BLaER1 (cell line): Measurements from ENCODE around the gene RPTOR.
A peak's percentile ranks its signal among the peaks of the same experiment; 100 is the strongest.

ENCODE experiments used
- H3K27ac ChIP-seq: shearing (Covaris generic); formaldehyde crosslinking; 2 replicates; pipeline ENCODE4 v1.8.1; 2022
- H3K27me3 ChIP-seq: shearing (Covaris generic); formaldehyde crosslinking; 2 replicates; pipeline ENCODE4 v1.8.1; 2022
- H3K36me3 ChIP-seq: shearing (Covaris generic); formaldehyde crosslinking; 2 replicates; pipeline ENCODE4 v1.8.1; 2022
- H3K4me1 ChIP-seq: shearing (Covaris generic); formaldehyde crosslinking; 2 replicates; pipeline ENCODE4 v1.8.1; 2022
- H3K4me2 ChIP-seq: shearing (Covaris generic); formaldehyde crosslinking; 2 replicates; pipeline ENCODE4 v1.8.1; 2022
- H3K4me3 ChIP-seq: shearing (Covaris generic); formaldehyde crosslinking; 2 replicates; pipeline ENCODE4 v1.8.1; 2022
- H3K9ac ChIP-seq: shearing (Covaris generic); formaldehyde crosslinking; 2 replicates; pipeline ENCODE4 v1.8.1; 2022
- H3K9me3 ChIP-seq: shearing (Covaris generic); formaldehyde crosslinking; 2 replicates; pipeline ENCODE4 v1.8.1; 2022
- H4K20me1 ChIP-seq: shearing (Covaris generic); formaldehyde crosslinking; 2 replicates; pipeline ENCODE4 v1.8.1; 2022
- Cebpa-rat ChIP-seq: shearing (Covaris generic); IDR thresholded peaks from 2 replicates; pipeline ENCODE4 v1.8.1; 2022

Gene RPTOR

DNA sequence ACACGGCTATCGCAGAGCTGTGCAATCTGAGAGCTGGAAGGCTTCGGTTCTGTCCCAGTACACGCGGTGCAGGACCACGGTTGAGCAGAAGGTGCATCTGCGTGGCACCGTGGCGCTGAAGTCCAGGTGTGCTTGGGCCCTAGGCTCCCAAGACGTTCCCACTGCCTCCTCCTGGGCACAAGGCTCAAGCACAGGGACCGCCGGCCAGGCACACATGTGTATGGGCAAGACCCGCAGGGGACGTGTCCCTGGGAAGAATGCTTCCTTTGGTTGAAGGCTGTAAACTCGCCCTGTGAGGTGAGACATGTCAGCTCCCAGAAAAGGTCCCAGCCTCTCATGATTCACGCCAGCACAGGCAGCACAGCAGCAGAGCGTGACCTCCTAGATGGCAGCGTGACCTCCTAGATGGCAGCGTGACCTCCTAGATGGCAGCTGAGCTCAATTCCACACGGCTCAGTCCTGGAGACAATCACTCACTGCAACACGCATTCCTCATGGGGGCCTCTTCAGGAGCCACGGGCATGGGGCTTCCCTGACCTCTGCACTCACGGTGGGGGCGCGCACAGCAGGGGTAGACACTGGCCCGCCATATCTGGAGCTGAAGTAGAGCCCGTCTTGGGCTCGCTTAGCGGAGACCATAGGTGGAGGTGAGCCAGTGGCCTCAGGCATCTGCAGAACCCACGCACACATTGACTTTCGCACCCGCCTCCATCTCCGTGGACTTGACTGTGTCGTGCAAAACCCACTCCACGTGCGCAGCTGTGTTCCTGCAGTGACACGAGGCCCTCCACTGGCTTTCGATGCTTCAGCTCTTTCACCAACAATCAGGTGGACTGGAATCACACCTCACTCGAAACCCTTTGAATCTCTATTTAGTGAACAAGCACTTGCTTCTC is 362.0 kb downstream of the RPTOR start:
- H3K4me3 ChIP-seq = no peak overlapping the region
- peaks cover 100% of the 10 kb centered on the region for H3K4me1 ChIP-seq
- no peak overlapping the region for H3K27ac ChIP-seq
- H3K9me3 ChIP-seq = no peaks in the 10 kb centered on the region
- TF ChIP-seq Cebpa-rat = no peak
- no peak overlapping the region for H3K9ac ChIP-seq
- H3K36me3 ChIP-seq = peaks cover 63% of the 10 kb centered on the region
- peaks cover 98% of the 10 kb centered on the region for H4K20me1 ChIP-seq
- H3K27me3 ChIP-seq = peaks cover 49% of the 10 kb centered on the region
- H3K4me2 ChIP-seq = peak overlapping the region; percentile 57

DNA sequence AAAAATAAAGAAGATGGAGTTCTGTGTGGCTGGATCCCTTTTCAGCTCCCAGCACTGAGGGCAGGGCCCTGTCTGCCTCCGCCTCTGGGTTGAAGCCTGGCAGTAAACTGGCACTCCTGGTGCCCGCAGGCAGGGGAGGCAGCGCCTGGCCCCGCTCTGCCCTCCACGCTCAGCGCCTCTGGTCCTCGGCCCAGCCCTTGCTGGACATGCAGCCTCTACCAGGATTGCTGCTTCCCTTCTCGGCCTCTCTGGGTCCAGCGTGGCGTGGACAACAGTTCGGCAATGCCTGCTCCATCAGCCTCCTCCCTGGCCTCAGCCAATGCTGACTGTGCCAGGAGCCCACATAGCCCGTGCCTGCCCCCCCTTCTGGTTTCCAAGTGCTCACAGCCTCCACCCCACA is 362.6 kb downstream of the RPTOR start:
- Histone ChIP-seq H3K4me1 (peaks cover 100% of the 10 kb centered on the region), H4K20me1 (peaks cover 98% of the 10 kb centered on the region), H3K9me3 (no peaks in the 10 kb centered on the region), H3K4me2 (peak overlapping the region; percentile 57), H3K27ac (no peak overlapping the region), H3K36me3 (peaks cover 57% of the 10 kb centered on the region), H3K9ac (no peak overlapping the region), H3K4me3 (no peak overlapping the region), H3K27me3 (peaks cover 45% of the 10 kb centered on the region)
- TF ChIP-seq Cebpa-rat = no peak

- H3K9ac ChIP-seq = no peak overlapping the region
- H3K4me2 ChIP-seq = peak overlapping the region; percentile 57
- H3K4me3 ChIP-seq = no peak overlapping the region
- peaks cover 2% of the 10 kb centered on the region; the same call in 1 of the 2 replicates for H3K9me3 ChIP-seq
- H3K36me3 ChIP-seq = peaks cover 48% of the 10 kb centered on the region
- peaks cover 36% of the 10 kb centered on the region for H3K27me3 ChIP-seq
- no peak overlapping the region for H3K27ac ChIP-seq
- peaks cover 100% of the 10 kb centered on the region for H3K4me1 ChIP-seq
- H4K20me1 ChIP-seq = peaks cover 97% of the 10 kb centered on the region
- TF ChIP-seq Cebpa-rat = no peak
Measured at GRCh38 chr17:80908211-80908610, 363.6 kb downstream of the RPTOR start.

DNA sequence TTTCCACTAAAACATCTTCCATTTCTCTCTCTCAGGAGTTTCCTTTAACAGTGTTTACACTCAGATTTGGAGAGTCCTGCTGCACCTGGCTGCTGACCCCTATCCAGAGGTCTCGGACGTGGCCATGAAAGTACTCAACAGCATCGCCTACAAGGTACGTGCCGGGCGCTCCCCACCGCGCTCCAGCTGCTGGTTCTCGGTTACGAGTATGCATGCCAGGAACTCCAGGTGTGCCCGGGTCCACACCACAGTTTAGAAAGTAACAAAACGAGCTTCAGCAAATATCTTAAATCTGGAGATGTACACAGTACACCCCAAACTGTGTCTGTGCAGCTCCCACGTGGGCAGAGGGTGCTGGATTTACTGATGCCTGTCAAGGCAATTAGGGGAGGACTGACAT is 364.1 kb downstream of the RPTOR start:
- no peak for TF ChIP-seq Cebpa-rat
- H3K27ac ChIP-seq = no peak overlapping the region
- H3K36me3 ChIP-seq = peaks cover 49% of the 10 kb centered on the region

DNA sequence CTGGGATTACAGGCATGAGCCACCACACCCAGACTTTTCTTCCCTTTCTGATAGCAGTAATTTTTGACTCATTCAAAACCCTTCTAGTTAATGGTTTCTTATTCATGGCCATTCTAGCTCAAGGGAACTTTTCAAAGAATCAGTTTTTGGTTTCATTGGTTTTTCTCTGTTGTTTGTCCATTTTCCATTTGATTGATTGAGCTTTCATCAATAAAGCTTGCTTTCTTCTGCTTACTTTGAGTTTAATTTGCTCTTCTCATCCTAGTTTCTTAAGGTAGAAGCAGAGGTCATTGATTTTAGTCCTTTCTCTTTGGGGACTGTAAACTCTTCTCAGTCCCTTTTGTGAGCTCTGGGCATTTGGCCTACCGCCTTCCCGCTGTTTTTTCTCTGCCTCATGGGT is 365.0 kb downstream of the RPTOR start:
- H3K4me1 ChIP-seq = peaks cover 100% of the 10 kb centered on the region
- H3K4me3 ChIP-seq = no peak overlapping the region
- H3K27ac ChIP-seq = no peak overlapping the region
- no peak overlapping the region for H3K9ac ChIP-seq
- peaks cover 16% of the 10 kb centered on the region for H3K9me3 ChIP-seq
- H3K4me2 ChIP-seq = peak overlapping the region; percentile 74
- H4K20me1 ChIP-seq = peaks cover 83% of the 10 kb centered on the region
- peaks cover 58% of the 10 kb centered on the region for H3K36me3 ChIP-seq
- H3K27me3 ChIP-seq = peaks cover 22% of the 10 kb centered on the region
- no peak for TF ChIP-seq Cebpa-rat

More for the DNA sequence above, 364.1 kb downstream of the RPTOR start:
- Histone ChIP-seq H3K4me2 (peak overlapping the region; percentile 57), H3K9ac (no peak overlapping the region), H3K4me1 (peaks cover 100% of the 10 kb centered on the region), H3K9me3 (peaks cover 7% of the 10 kb centered on the region), H3K27me3 (peaks cover 30% of the 10 kb centered on the region), H3K4me3 (no peak overlapping the region), H4K20me1 (peaks cover 91% of the 10 kb centered on the region)

DNA sequence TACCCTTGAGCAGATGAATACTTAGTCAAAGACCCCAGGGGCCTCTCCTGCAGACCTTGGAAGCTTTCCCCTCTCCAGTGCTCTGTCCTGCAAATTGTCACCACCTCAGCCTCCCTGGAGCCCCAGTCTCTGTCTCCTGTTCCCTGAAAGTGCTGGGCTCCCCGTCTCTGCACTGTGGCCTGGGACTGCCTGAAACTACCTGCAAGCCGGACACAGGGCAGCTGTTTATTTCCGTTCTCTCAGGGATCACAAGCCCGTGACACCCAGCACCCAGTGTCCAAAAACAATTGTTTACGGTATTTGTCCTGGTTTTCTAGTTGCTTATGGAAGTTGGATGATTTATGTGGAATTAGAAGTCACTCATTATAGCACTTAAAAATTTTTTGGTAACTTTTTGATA is 365.4 kb downstream of the RPTOR start:
- H3K4me3 ChIP-seq = no peak overlapping the region
- peaks cover 98% of the 10 kb centered on the region for H3K4me1 ChIP-seq

GRCh38 chr17:80912476-80912875 is 367.8 kb downstream of the RPTOR start:
- Histone ChIP-seq H3K4me3 (peak overlapping the region; percentile 19), H3K27ac (no peak overlapping the region; the same call in 1 of the 2 replicates), H3K4me2 (peak overlapping the region; percentile 74), H3K27me3 (peaks cover 14% of the 10 kb centered on the region; the same call in 1 of the 2 replicates), H3K4me1 (peaks cover 74% of the 10 kb centered on the region), H3K9me3 (peaks cover 41% of the 10 kb centered on the region), H4K20me1 (peaks cover 56% of the 10 kb centered on the region), H3K9ac (no peak overlapping the region), H3K36me3 (peaks cover 60% of the 10 kb centered on the region)
- TF ChIP-seq Cebpa-rat = no peak

More for the DNA sequence above, 365.4 kb downstream of the RPTOR start:
- peaks cover 79% of the 10 kb centered on the region for H4K20me1 ChIP-seq
- H3K9me3 ChIP-seq = peaks cover 20% of the 10 kb centered on the region
- H3K9ac ChIP-seq = no peak overlapping the region
- H3K27ac ChIP-seq = no peak overlapping the region
- peaks cover 22% of the 10 kb centered on the region for H3K27me3 ChIP-seq
- H3K36me3 ChIP-seq = peaks cover 62% of the 10 kb centered on the region
- TF ChIP-seq Cebpa-rat = no peak
- peak overlapping the region; percentile 74 for H3K4me2 ChIP-seq

- Histone ChIP-seq H3K27me3 (peaks cover 8% of the 10 kb centered on the region; the same call in 1 of the 2 replicates), H3K9ac (no peak overlapping the region), H3K4me3 (peak overlapping the region; percentile 34), H3K9me3 (peaks cover 45% of the 10 kb centered on the region), H3K27ac (no peak overlapping the region), H3K4me1 (peaks cover 57% of the 10 kb centered on the region), H3K36me3 (peaks cover 66% of the 10 kb centered on the region), H4K20me1 (peaks cover 48% of the 10 kb centered on the region), H3K4me2 (peak overlapping the region; percentile 74)
- TF ChIP-seq Cebpa-rat = no peak
Measured at GRCh38 chr17:80913928-80914821, 369.5 kb downstream of the RPTOR start.

GRCh38 chr17:80916246-80916645 is 371.6 kb downstream of the RPTOR start:
- peaks cover 15% of the 10 kb centered on the region for H3K27me3 ChIP-seq
- no peak overlapping the region for H3K4me3 ChIP-seq
- no peak overlapping the region for H3K4me2 ChIP-seq
- peaks cover 69% of the 10 kb centered on the region for H3K36me3 ChIP-seq
- peaks cover 51% of the 10 kb centered on the region for H3K4me1 ChIP-seq
- H4K20me1 ChIP-seq = peaks cover 48% of the 10 kb centered on the region
- TF ChIP-seq Cebpa-rat = no peak
- no peak overlapping the region for H3K27ac ChIP-seq
- no peak overlapping the region for H3K9ac ChIP-seq
- H3K9me3 ChIP-seq = peaks cover 45% of the 10 kb centered on the region
